K562 (cell line): Measurements from ENCODE around the gene KLB. TPM values are rescaled to one million over a fixed set of nuclear protein-coding genes. Genes with fewer than 3 reads are reported as not detected.

Experiments
- CGGBP1 ChIP-seq: fragments of 250-450 bp; sonication (Bioruptor Pico); IDR thresholded peaks from 2 replicates; pipeline ENCODE4 v1.9.0; 2021; ENCODE audit warnings: mild to moderate bottlenecking
- CREB3L1 ChIP-seq: fragments of 450-650 bp; IDR thresholded peaks from 2 replicates; pipeline ENCODE4 v1.6.1; 2014; ENCODE audit warnings: low read depth, mild to moderate bottlenecking, moderate library complexity, borderline replicate concordance
- E4F1 ChIP-seq: fragments of 250-450 bp; sonication (Bioruptor Pico); IDR thresholded peaks from 2 replicates; pipeline ENCODE4 v1.5.0; 2021; ENCODE audit warnings: mild to moderate bottlenecking, borderline replicate concordance
- HNRNPH1 ChIP-seq: fragments of 200-400 bp; formaldehyde crosslinking; optimal IDR thresholded peaks from 2 replicates; pipeline ENCODE3; 2017; ENCODE audit warnings: low read depth, mild to moderate bottlenecking, low read length, moderate library complexity
- JUN ChIP-seq, 2 experiments: sonication (generic) in 1 of 2; formaldehyde crosslinking in 1 of 2; IDR thresholded peaks; 2 replicates each; pipeline versions ENCODE4 v1.6.1 to v1.8.0; 2012 to 2022; ENCODE audit warnings: borderline replicate concordance in 2 of 2, mild to moderate bottlenecking in 2 of 2, improper control_type of control experiment in 1 of 2, low read depth in 1 of 2, low read length in 1 of 2, missing genetic modification reagents in 1 of 2
- MEF2A ChIP-seq: IDR thresholded peaks from 2 replicates; pipeline ENCODE4 v1.6.1; 2011; ENCODE audit warnings: low read depth, mild to moderate bottlenecking, low read length, moderate library complexity; ENCODE audit not compliant: control insufficient read depth
- RBM15 ChIP-seq: fragments of 200-400 bp; formaldehyde crosslinking; IDR thresholded peaks from 2 replicates; pipeline ENCODE4 v1.6.1; 2018; ENCODE audit warnings: mild to moderate bottlenecking, low read length, moderate library complexity; ENCODE audit not compliant: insufficient read depth
- RREB1 ChIP-seq: fragments of 250-450 bp; sonication (Bioruptor Pico); IDR thresholded peaks from 2 replicates; pipeline ENCODE4 v1.4.0; 2020
- SPI1 ChIP-seq: IDR thresholded peaks from 2 replicates; pipeline ENCODE4 v1.6.1; 2011; ENCODE audit warnings: low read depth, low read length, control low read depth, borderline replicate concordance
- ZBTB17 ChIP-seq: fragments of 450-650 bp; formaldehyde crosslinking; IDR thresholded peaks from 2 replicates; pipeline ENCODE4 v1.4.0; 2020; ENCODE audit warnings: mild to moderate bottlenecking
- ZNF280A ChIP-seq: fragments of 450-650 bp; IDR thresholded peaks from 2 replicates; pipeline ENCODE4 v1.6.1; 2018; ENCODE audit warnings: mild to moderate bottlenecking, low read depth; ENCODE audit not compliant: partially characterized antibody
- ZNF436 ChIP-seq: fragments of 250-450, 450-650 bp; sonication (Bioruptor Pico); formaldehyde crosslinking; IDR thresholded peaks from 2 replicates; pipeline ENCODE4 v1.7.0; 2020; ENCODE audit warnings: mild to moderate bottlenecking
- polyA plus RNA-seq, 8 experiments: library from polyadenylated mRNA; depleted of rRNA in 4 of 8; stranded (reverse) in 5 of 8; unstranded in 3 of 8; fragments of >200 nt; fragmentation: Nextera tagmentation in 2 of 8; fragmentation: Illumina TruSeq in 1 of 8; extraction: Ambion mirVana in 2 of 8; extraction: Trizol in 1 of 8; gene quantifications; 2 replicates each; pipeline versions ENCODE4 v1.2.1 to v1.2.3, GENCODE V29; 2011 to 2014; ENCODE audit warnings: inconsistent platforms in 1 of 8, missing spikeins in 1 of 8
- total RNA-seq, 7 experiments: library from RNA; depleted of rRNA in 6 of 7; stranded (reverse); fragments of >200 nt in 6 of 7; fragmentation: Illumina TruSeq in 2 of 7; extraction: Trizol in 2 of 7; gene quantifications; 2 replicates each; pipeline versions ENCODE4 v1.2.1 to v1.2.3, GENCODE V29; 2011 to 2021; ENCODE audit warnings: low replicate concordance in 1 of 7

The KLB gene
- total and polyA plus RNA-seq, 9 of the 15 experiments (the other 6 are each of a cell fraction or from before 2014, with no cell fraction given): 0.04 to 0.13 TPM; not detected in 7

GRCh38 chr4:39365830-39366771 is 40.6 kb upstream of the KLB start, which contains the start of gene RFC1 (continued):
- TF ChIP-seq E4F1 (CRISPR knock-in tag): no peak
- 0 out of 2 replicates have a peak, but pooled peaks have one; percentile 24 for TF ChIP-seq ZBTB17 (CRISPR knock-in tag)
- TF ChIP-seq CGGBP1 (CRISPR knock-in tag): no peak
- peak; percentile 46; the same call in 1 of the 2 replicates for TF ChIP-seq SPI1
- peak; percentile 90 for TF ChIP-seq CREB3L1
- TF ChIP-seq MEF2A: no peak
- TF ChIP-seq RREB1: peak; percentile 34; the same call in 1 of the 2 replicates
- TF ChIP-seq RBM15: no peak
- TF ChIP-seq ZNF280A: no peak
- TF ChIP-seq HNRNPH1: no peak
- TF ChIP-seq JUN (IDR thresholded peaks at IDR 0.05; ENCODE audit: borderline replicate concordance, low read depth, low read length): peak; percentile 90; the same call in 1 of the 2 replicates
- peak; percentile 72; the same call in 1 of the 2 replicates for TF ChIP-seq JUN (CRISPR knock-in tag; IDR thresholded peaks at IDR 0.05; ENCODE audit: borderline replicate concordance)
- no peak for TF ChIP-seq ZNF436 (CRISPR knock-in tag)
